ENCODE measurements around the gene TTLL7. TPM values are rescaled to one million over a fixed set of nuclear protein-coding genes. Genes with fewer than 3 reads are reported as not detected.
"Not testable (repeated sequence)": the region's sequence is repeated elsewhere in the genome, so short reads cannot be mapped to it uniquely, and the experiment has no call there.

TTLL7 gene
- polyA plus RNA-seq, 1 donor from 2014 or later = 88.1 TPM

- Histone ChIP-seq H3K9me2 (ENCODE audit: insufficient read depth, low read length) (no peaks in the 10 kb centered on the region), H2AFZ (ENCODE audit: low read depth, low read length) (no peak overlapping the region), H3K27ac (ENCODE audit: low read length) (no peak overlapping the region), H3K79me2 (replicated peaks; ENCODE audit: insufficient read depth, low read length) (no peaks in the 10 kb centered on the region), H3K9me3 (ENCODE audit: low read length) (no peaks in the 10 kb centered on the region), H3K4me3 (ENCODE audit: low read length) (no peak overlapping the region), H3K27me3 (ENCODE audit: insufficient read depth, low read depth, low read length) (no peaks in the 10 kb centered on the region), H3K9ac (ENCODE audit: low read length) (no peak overlapping the region), H3K4me2 (ENCODE audit: low read length) (no peak overlapping the region), H4K20me1 (ENCODE audit: insufficient read depth) (no peaks in the 10 kb centered on the region), H3F3A (ENCODE audit: insufficient read depth, low read length, poor library complexity, severe bottlenecking) (no peaks in the 10 kb centered on the region), H3K36me3 (ENCODE audit: insufficient read depth, low read length) (peaks cover 9% of the 10 kb centered on the region)
- TF ChIP-seq EP300 (conservative IDR thresholded peaks at IDR 0.05; ENCODE audit: poor library complexity, severe bottlenecking) (no peak), SMC3 (conservative IDR thresholded peaks at IDR 0.05; ENCODE audit: poor library complexity) (no peak), CTCF (IDR thresholded peaks at IDR 0.05; ENCODE audit: poor library complexity, severe bottlenecking) (no peak), POLR2AphosphoS5 (IDR thresholded peaks at IDR 0.05) (no peak), RAD21 (conservative IDR thresholded peaks at IDR 0.05) (no peak), MXI1 (conservative IDR thresholded peaks at IDR 0.05; ENCODE audit: poor library complexity, severe bottlenecking) (no peak), EZH2 (IDR thresholded peaks at IDR 0.05; ENCODE audit: borderline replicate concordance, insufficient read depth, low read length, poor library complexity, severe bottlenecking) (no peak), REST (IDR thresholded peaks at IDR 0.05; ENCODE audit: borderline replicate concordance) (no peak), TAF1 (IDR thresholded peaks at IDR 0.05; ENCODE audit: low read depth) (no peak)
Measured at GRCh38 chr1:83918688-83919285, 80.1 kb downstream of the TTLL7 start.

GRCh38 chr1:83917959-83918358 lies 81.0 kb downstream of the TTLL7 start:
- Histone ChIP-seq H2AFZ (ENCODE audit: low read depth, low read length) (no peak overlapping the region), H3F3A (ENCODE audit: insufficient read depth, low read length, poor library complexity, severe bottlenecking) (no peaks in the 10 kb centered on the region), H3K27me3 (ENCODE audit: insufficient read depth, low read depth, low read length) (no peaks in the 10 kb centered on the region), H3K9ac (ENCODE audit: low read length) (no peak overlapping the region), H3K79me2 (replicated peaks; ENCODE audit: insufficient read depth, low read length) (no peaks in the 10 kb centered on the region), H4K20me1 (ENCODE audit: insufficient read depth) (no peaks in the 10 kb centered on the region), H3K4me3 (ENCODE audit: low read length) (no peak overlapping the region), H3K9me2 (ENCODE audit: insufficient read depth, low read length) (no peaks in the 10 kb centered on the region), H3K9me3 (ENCODE audit: low read length) (no peaks in the 10 kb centered on the region), H3K36me3 (ENCODE audit: insufficient read depth, low read length) (peaks cover 9% of the 10 kb centered on the region), H3K4me2 (ENCODE audit: low read length) (no peak overlapping the region), H3K27ac (ENCODE audit: low read length) (no peak overlapping the region)
- TF ChIP-seq SMC3 (conservative IDR thresholded peaks at IDR 0.05; ENCODE audit: poor library complexity) (no peak), MXI1 (conservative IDR thresholded peaks at IDR 0.05; ENCODE audit: poor library complexity, severe bottlenecking) (no peak), REST (IDR thresholded peaks at IDR 0.05; ENCODE audit: borderline replicate concordance) (no peak)

GRCh38 chr1:83916094-83916493 lies 82.8 kb downstream of the TTLL7 start:
- H3K9me3 ChIP-seq (ENCODE audit: low read length); H3K27me3 ChIP-seq (ENCODE audit: insufficient read depth, low read depth, low read length); H3K9ac ChIP-seq (ENCODE audit: low read length); H2AFZ ChIP-seq (ENCODE audit: low read depth, low read length); H3K79me2 ChIP-seq (replicated peaks; ENCODE audit: insufficient read depth, low read length); H4K20me1 ChIP-seq (ENCODE audit: insufficient read depth); H3F3A ChIP-seq (ENCODE audit: insufficient read depth, low read length, poor library complexity, severe bottlenecking); H3K4me3 ChIP-seq (ENCODE audit: low read length); H3K4me2 ChIP-seq (ENCODE audit: low read length); H3K27ac ChIP-seq (ENCODE audit: low read length); H3K9me2 ChIP-seq (ENCODE audit: insufficient read depth, low read length): not testable (repeated sequence)
- peaks cover 14% of the 10 kb centered on the region for H3K36me3 ChIP-seq (ENCODE audit: insufficient read depth, low read length)
